ENCODE measurements around the gene RGMA. TPM values are rescaled to one million over a fixed set of nuclear protein-coding genes. Genes with fewer than 3 reads are reported as not detected.

The RGMA gene
- total RNA-seq, 2 experiments from 2014 or later: not detected

DNA sequence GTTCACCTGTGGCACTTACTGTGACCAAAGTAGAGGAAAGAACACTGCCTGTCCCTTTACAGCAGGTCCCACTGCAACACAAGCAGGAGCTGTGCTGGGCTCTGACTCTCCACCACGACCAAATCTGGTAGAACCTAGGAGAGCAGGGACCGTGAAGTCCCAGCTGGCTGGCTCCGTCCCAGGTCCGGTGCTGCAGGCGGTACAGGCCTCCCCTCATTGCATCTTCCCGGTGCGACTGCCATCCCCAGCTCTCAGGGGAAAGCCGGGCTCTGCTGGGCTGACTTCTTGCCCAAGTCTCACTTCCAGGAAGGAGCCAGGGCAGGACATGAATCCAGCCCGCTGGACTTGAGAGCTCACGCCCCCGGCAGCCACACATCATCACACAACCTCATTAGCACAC lies 33.8 kb downstream of the RGMA start:
- Mint-ChIP-seq H3K9me3 (no peaks in the 10 kb centered on the region), H3K27me3 (no peaks in the 10 kb centered on the region), H3K4me1 (ENCODE audit: low read depth) (no peaks in the 10 kb centered on the region), H3K36me3 (ENCODE audit: low read depth) (no peaks in the 10 kb centered on the region), H3K4me3 (no peak overlapping the region), H3K27ac (no peak overlapping the region)
- CTCF ChIA-PET: interaction anchor here (0.9 to 1.4 kb wide), 2 partner anchors 19 to 259 kb away, joined by 3 read pairs; no protein-coding TSS in a partner anchor
- intact Hi-C loops (cut with micrococcal nuclease): no loop called here
- TF ChIP-seq, protein P1, sequence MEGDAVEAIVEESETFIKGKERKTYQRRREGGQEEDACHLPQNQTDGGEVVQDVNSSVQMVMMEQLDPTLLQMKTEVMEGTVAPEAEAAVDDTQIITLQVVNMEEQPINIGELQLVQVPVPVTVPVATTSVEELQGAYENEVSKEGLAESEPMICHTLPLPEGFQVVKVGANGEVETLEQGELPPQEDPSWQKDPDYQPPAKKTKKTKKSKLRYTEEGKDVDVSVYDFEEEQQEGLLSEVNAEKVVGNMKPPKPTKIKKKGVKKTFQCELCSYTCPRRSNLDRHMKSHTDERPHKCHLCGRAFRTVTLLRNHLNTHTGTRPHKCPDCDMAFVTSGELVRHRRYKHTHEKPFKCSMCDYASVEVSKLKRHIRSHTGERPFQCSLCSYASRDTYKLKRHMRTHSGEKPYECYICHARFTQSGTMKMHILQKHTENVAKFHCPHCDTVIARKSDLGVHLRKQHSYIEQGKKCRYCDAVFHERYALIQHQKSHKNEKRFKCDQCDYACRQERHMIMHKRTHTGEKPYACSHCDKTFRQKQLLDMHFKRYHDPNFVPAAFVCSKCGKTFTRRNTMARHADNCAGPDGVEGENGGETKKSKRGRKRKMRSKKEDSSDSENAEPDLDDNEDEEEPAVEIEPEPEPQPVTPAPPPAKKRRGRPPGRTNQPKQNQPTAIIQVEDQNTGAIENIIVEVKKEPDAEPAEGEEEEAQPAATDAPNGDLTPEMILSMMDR (IDR thresholded peaks at IDR 0.05): no peak
- ATAC-seq (no peak), DNase-seq (no peak)
- POLR2A ChIA-PET: no interaction called here

DNA sequence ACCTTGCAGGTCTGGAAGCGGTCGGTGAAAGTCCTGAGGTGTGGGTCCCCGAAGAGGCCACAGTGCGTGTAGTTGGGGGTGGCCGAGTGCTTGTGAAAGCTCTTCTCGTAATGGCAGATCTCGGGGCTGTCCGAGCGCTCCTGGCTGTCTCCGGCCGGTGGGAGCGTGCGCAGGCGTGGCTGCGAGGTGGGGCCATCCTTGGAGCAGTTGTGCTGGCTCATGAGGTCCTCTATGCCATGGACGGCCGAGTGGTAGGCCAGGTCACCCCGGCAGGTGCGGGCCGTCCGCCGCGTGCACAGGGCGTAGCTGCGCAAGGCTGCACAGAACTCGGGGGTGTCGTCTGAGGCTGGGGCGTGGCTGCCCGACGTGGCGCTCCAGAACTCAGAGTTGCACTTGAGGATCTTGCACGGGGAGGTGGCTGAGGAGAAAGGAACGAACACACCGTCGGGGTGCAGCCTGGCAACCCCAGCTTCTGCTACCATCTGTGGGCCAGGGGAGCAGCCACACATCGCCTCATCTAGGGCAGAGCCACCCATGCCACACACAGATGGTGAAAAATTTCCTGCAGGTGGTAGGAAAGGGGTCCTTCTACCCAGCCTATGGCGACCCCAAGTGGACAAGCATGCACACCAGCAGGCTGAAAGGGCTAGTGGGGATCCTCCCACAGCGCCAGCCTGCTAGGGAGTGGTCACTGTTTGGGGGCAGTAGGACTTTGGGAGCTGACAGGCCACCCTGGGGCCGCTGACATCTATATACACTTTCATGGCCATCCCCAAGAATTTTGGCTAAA lies 36.7 kb downstream of the RGMA start:
- intact Hi-C loops (cut with micrococcal nuclease): no loop called here
- H3K27me3 Mint-ChIP-seq: no peaks in the 10 kb centered on the region
- peak; percentile 46 for ATAC-seq
- POLR2A ChIA-PET: no interaction called here
- H3K4me3 Mint-ChIP-seq: no peak overlapping the region
- CTCF ChIA-PET: interaction anchor here (0.6 to 1.5 kb wide), 3 partner anchors 16 to 255 kb away, joined by 3 to 4 read pairs (median 3); no protein-coding TSS in a partner anchor
- peaks cover 18% of the 10 kb centered on the region for H3K4me1 Mint-ChIP-seq (ENCODE audit: low read depth)
- no peaks in the 10 kb centered on the region for H3K36me3 Mint-ChIP-seq (ENCODE audit: low read depth)
- H3K27ac Mint-ChIP-seq: no peak overlapping the region
- H3K9me3 Mint-ChIP-seq: no peaks in the 10 kb centered on the region
- TF ChIP-seq, protein P1 (IDR thresholded peaks at IDR 0.05): no peak
- DNase-seq: peak; percentile 40

DNA sequence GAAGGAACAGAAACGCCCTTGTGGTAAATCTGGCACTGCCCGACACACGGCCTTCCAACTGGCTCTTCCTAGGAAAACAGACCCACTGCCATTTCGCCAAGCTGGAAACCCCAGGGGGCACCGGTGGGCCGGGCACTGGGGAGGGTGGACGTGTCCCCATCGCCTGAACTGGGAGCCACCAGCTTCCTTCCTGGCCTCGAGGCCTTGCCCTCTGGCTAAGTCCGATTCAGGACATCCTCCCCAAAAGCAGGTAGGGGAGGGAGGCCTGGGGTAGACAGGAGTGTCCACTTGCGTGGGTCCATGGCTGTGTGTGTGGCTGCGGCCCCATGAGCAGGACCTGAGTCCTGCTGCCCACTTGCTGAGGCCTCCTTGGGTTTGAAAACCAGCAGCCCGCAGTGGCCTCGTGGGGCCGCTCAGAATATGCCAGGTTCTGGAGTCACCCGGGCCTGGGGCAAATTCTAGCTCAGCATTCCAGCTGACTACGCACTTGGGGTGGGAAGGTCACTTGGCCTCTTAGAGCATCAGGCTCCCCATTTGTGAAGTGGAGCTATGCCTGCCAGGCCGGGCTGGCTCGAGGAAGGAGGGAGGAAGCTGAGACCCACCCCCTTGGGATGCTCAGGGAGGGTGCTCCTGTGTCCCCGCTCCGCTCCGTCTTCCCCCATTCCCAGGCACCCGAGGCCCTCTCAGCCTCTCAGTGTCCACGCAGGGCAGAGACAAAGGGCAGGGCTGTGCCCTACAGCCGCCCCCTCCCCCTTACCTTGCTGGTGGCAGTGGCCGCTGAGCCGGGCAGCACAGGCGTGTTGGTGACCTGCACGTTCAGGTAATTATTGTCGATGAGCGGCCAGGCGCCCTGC lies 37.5 kb downstream of the RGMA start:
- intact Hi-C loops (cut with micrococcal nuclease): no loop called here
- H3K27ac Mint-ChIP-seq: no peak overlapping the region
- TF ChIP-seq, protein P1 (IDR thresholded peaks at IDR 0.05): no peak
- peaks cover under 1% of the 10 kb centered on the region for H3K9me3 Mint-ChIP-seq
- CTCF ChIA-PET: interaction anchor here (0.6 to 1.5 kb wide), 2 partner anchors 23 to 254 kb away, joined by 3 to 4 read pairs; no protein-coding TSS in a partner anchor
- POLR2A ChIA-PET: no interaction called here
- H3K27me3 Mint-ChIP-seq: no peaks in the 10 kb centered on the region
- no peak overlapping the region for H3K4me3 Mint-ChIP-seq
- ATAC-seq (no peak), DNase-seq (no peak)
- H3K36me3 Mint-ChIP-seq (ENCODE audit: low read depth): no peaks in the 10 kb centered on the region
- peaks cover 18% of the 10 kb centered on the region for H3K4me1 Mint-ChIP-seq (ENCODE audit: low read depth)

DNA sequence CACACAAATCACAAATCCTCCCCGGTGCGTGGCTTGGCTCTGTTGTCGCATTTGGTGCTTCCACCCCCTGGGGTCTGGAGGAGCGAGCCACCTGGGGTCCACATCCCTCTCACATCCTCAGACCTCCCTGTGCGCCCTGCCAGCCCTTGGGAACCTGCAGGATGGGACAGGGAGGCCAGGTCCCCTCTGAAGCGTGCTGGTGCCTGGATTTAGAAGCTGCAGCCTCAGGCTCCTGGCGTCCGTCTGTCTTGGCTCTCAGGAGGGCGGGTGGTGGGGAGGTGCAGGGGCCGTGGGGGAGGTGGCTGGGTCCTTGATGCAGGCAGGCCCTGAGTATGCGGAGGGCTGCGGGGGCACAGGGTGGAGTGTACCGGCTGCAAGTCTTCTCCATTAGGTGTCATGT lies 38.4 kb downstream of the RGMA start:
- DNase-seq (no peak), ATAC-seq (no peak)
- peaks cover 6% of the 10 kb centered on the region for H3K9me3 Mint-ChIP-seq
- TF ChIP-seq, protein P1 (IDR thresholded peaks at IDR 0.05): no peak
- intact Hi-C loops (cut with micrococcal nuclease): no loop called here
- no peaks in the 10 kb centered on the region for H3K36me3 Mint-ChIP-seq (ENCODE audit: low read depth)
- no peaks in the 10 kb centered on the region for H3K27me3 Mint-ChIP-seq
- H3K4me1 Mint-ChIP-seq (ENCODE audit: low read depth): peaks cover 18% of the 10 kb centered on the region
- ChIA-PET POLR2A (no interaction called here), CTCF (interaction anchor here (1.2 to 1.5 kb wide), 2 partner anchors 15 to 253 kb away, joined by 3 to 4 read pairs; no protein-coding TSS in a partner anchor)
- no peak overlapping the region for H3K4me3 Mint-ChIP-seq
- no peak overlapping the region for H3K27ac Mint-ChIP-seq

Data from activated CD8-positive, alpha-beta T cell treated with anti-CD3 and anti-CD28 coated beads for 36 hours (primary cell).